Measurements from ENCODE around the gene SBF2.

DNA sequence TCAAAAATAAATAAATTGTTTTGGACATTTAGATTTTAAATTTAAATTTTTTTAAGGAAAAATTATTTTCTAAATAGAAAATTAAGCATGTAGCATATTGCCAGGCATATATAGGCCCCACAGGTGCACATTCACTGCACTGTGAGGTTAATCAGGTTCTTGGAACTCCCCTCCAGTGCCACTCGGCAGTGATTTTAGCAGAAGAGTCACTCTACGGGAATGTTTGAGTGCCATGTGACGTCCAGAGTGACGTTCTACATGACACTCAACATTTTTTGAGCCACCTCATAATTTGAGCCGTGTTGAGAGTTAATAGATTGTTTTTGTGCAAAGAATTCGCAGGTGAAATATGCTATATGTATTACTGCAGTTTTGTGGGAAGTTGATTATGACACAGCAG lies 552.8 kb downstream of the SBF2 start:
- TF ChIP-seq TAF1 (IDR thresholded peaks at IDR 0.05; ENCODE audit: borderline replicate concordance, low read depth, low read length), result no peak
- TF ChIP-seq POLR2A (IDR thresholded peaks at IDR 0.05; ENCODE audit: low read depth, low read length), result no peak
- no peak for TF ChIP-seq POLR2AphosphoS5 (IDR thresholded peaks at IDR 0.05; ENCODE audit: low read depth, low read length)

Data from GM12892 (cell line).